HepG2 (cell line): ENCODE results near the gene CNKSR3. TPM values are rescaled to one million over a fixed set of nuclear protein-coding genes. Genes with fewer than 3 reads are reported as not detected.

Experiments used
- ATAC-seq: fragments of 200-7000 bp; cut with Tn5 transposase; 3 replicates; pipeline ENCODE4 v1.9.1; 2020; ENCODE audit warnings: mild to moderate bottlenecking, moderate library complexity
- BruUV-seq: library from RNA; stranded (reverse); fragments of 400-500 nt; replicated peaks from 2 replicates; lab custom pipeline; 2021; lab: Mats Ljungman, UMichigan
- CTCF ChIA-PET: fragments of 300-600 bp; formaldehyde crosslinking; extraction: SDS; loops from one replicate; lab custom pipeline; 2021; ENCODE audit warnings: low total read pairs, inconsistent platforms, low intra/inter-chr PET ratio; lab: Yijun Ruan, JAX
- POLR2A ChIA-PET: fragments of 350-600 bp; sonication (Branson Sonifier 250); formaldehyde crosslinking; loops from one replicate; lab custom pipeline; 2020; ENCODE audit warnings: antibody characterized with exemption, inconsistent platforms; lab: Yijun Ruan, JAX
- DNase-seq: peaks from one replicate; pipeline ENCODE4 v3.0.0-alpha.2; 2015; ENCODE audit warnings: low spot score
- FAIRE-seq: peaks from 3 replicates; lab custom pipeline; 2011; peaks lifted over from hg19 to GRCh38; lab: Jason Lieb, UNC
- H2AFZ ChIP-seq: one replicate; pipeline ENCODE4 v1.6.1; 2011; ENCODE audit warnings: low read length, inconsistent platforms
- H3K27ac ChIP-seq: fragments of 300-600 bp; 3 replicates; pipeline ENCODE4 v1.8.0; 2011; ENCODE audit warnings: mixed run types, mild to moderate bottlenecking, mixed read lengths, low read length, inconsistent platforms; ENCODE audit not compliant: insufficient read depth; ENCODE audit errors: extremely low read length
- H3K27me3 ChIP-seq, 2 experiments: fragments of 200-600 bp in 1 of 2; 2 replicates in 1 of 2; 3 replicates in 1 of 2; pipeline versions ENCODE4 v1.6.0 to v1.8.0; 2011; ENCODE audit warnings: low read length in 2 of 2, mild to moderate bottlenecking in 2 of 2, moderate library complexity in 2 of 2, inconsistent platforms in 1 of 2; ENCODE audit not compliant: insufficient read depth in 2 of 2, control insufficient read depth in 1 of 2
- H3K36me3 ChIP-seq, 2 experiments: fragments of 200-600 bp in 1 of 2; replicated peaks in 1 of 2; 2 replicates in 1 of 2; 3 replicates in 1 of 2; pipeline versions ENCODE4 v1.5.1 to v1.8.0; 2011; ENCODE audit warnings: low read length in 2 of 2, inconsistent platforms in 1 of 2; ENCODE audit not compliant: insufficient read depth in 2 of 2, control insufficient read depth in 1 of 2
- H3K4me1 ChIP-seq: 2 replicates; pipeline ENCODE4 v1.5.1; 2012; ENCODE audit warnings: low read length, inconsistent platforms; ENCODE audit not compliant: insufficient read depth
- H3K4me2 ChIP-seq: 2 replicates; pipeline ENCODE4 v1.6.0; 2011; ENCODE audit warnings: low read depth, low read length, inconsistent platforms
- H3K4me3 ChIP-seq, 3 experiments: fragments of 200-600 bp in 1 of 3; sonication (generic), shearing (Covaris generic) in 1 of 3; replicated peaks in 1 of 3; 2 replicates each; pipeline ENCODE4 v1.5.1; 2011 to 2016; ENCODE audit warnings: low read length in 3 of 3, inconsistent platforms in 2 of 3, low read depth in 2 of 3, mild to moderate bottlenecking in 2 of 3, control low read depth in 1 of 3, mixed read lengths in 1 of 3; ENCODE audit not compliant: insufficient read depth in 1 of 3
- H3K79me2 ChIP-seq: one replicate; pipeline ENCODE4 v1.6.1; 2011; ENCODE audit warnings: low read length, inconsistent platforms; ENCODE audit not compliant: insufficient read depth
- H3K9ac ChIP-seq: 2 replicates; pipeline ENCODE4 v1.6.0; 2011; ENCODE audit warnings: mild to moderate bottlenecking, low read depth, low read length, inconsistent platforms; ENCODE audit not compliant: insufficient read depth
- H3K9me3 ChIP-seq: 2 replicates; pipeline ENCODE4 v1.5.1; 2012; ENCODE audit warnings: mild to moderate bottlenecking, low read length
- H4K20me1 ChIP-seq: 2 replicates; pipeline ENCODE4 v1.6.0; 2011; ENCODE audit warnings: inconsistent platforms, mild to moderate bottlenecking, low read length, moderate library complexity; ENCODE audit not compliant: insufficient read depth
- SOX5 ChIP-seq: IDR thresholded peaks from 2 replicates; pipeline ENCODE4 v1.6.1; 2016; ENCODE audit warnings: borderline replicate concordance
- ZNF34 ChIP-seq: sonication (generic); formaldehyde crosslinking; IDR thresholded peaks from 2 replicates; pipeline ENCODE4 v1.4.0; 2020; ENCODE audit warnings: mild to moderate bottlenecking, missing genetic modification reagents, borderline replicate concordance
- WGBS: methylation state at CpG from one replicate; pipeline ENCODE4 v1.1.6; 2017; ENCODE audit warnings: low lambda C conversion rate; 5-methylcytosine and 5-hydroxymethylcytosine counted together
- in situ Hi-C: cut with HindIII; loops from 2 replicates; pipeline ENCODE4 v1.10.0; 2017; ENCODE audit warnings: low pct_unique_long_range_greater_than_20kb; ENCODE audit not compliant: extremely low pct_ligation_motif_present
- intact Hi-C: fragments of 100-400 bp; cut with micrococcal nuclease; formaldehyde crosslinking; loops from one replicate; pipeline ENCODE4 v1.10.0; 2022; ENCODE audit not compliant: unreplicated experiment
- polyA plus RNA-seq, 8 experiments: library from polyadenylated mRNA; depleted of rRNA in 3 of 8; stranded (reverse) in 7 of 8; unstranded in 1 of 8; fragments of >200 nt; fragmentation: Illumina TruSeq in 4 of 8; extraction: Trizol in 4 of 8; gene quantifications; 2 replicates each; pipeline versions ENCODE4 v1.2.1 to v1.2.3, GENCODE V29; 2011 to 2016; ENCODE audit warnings: low read depth in 4 of 8, missing spikeins in 1 of 8, mixed read lengths in 1 of 8; ENCODE audit not compliant: insufficient read depth in 1 of 8
- total RNA-seq, 5 experiments: library from RNA; depleted of rRNA; stranded (reverse); fragments of >200 nt; fragmentation: Illumina TruSeq; extraction: Trizol; gene quantifications; 2 replicates each; pipeline ENCODE4 v1.2.3, GENCODE V29; 2016; ENCODE audit warnings: low read depth in 1 of 5
- TF ChIP-seq, protein P1 (sequence below): sonication (generic); formaldehyde crosslinking; IDR thresholded peaks from one replicate; pipeline ENCODE4 v1.5.1; 2020; ENCODE audit warnings: mild to moderate bottlenecking, missing genetic modification reagents; ENCODE audit errors: not compliant biosample characterization
- TF ChIP-seq, protein P2 (sequence below): sonication (generic); formaldehyde crosslinking; IDR thresholded peaks from 2 replicates; pipeline ENCODE4 v1.4.0; 2020; ENCODE audit warnings: missing genetic modification reagents

CNKSR3 gene
- total and polyA plus RNA-seq, 2 of the 13 experiments (the other 11 are each of a cell fraction or from before 2014, with no cell fraction given) = 9.2 to 38.6 TPM

DNA sequence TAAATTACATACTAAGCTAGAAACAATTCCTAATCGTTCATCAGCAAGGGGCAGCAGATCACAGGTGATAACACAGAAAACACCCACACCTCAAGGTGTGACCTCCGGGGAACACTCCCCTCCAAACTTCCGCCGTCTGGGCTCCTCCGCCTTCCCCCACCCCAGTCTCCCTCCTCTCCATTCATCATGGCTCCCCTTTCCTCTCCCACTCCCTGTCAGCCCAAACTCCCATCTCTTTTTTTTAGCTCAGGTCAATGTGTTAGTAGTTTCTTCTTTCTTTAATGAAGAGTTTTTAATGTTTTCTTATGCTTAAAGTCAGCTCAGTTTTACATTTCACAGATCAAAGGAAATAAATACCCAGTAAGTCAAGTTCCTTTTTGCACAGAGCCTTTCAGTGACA, 20.7 kb downstream of the CNKSR3 start:
- Histone ChIP-seq H3K9ac (no peak overlapping the region), H3K36me3 (peaks cover 1 to 28% of the 10 kb centered on the region in 2 experiments; a peak in 3 of 5 replicates), H3K4me2 (no peak overlapping the region), H3K4me1 (peaks cover 56% of the 10 kb centered on the region), H3K27ac (no peak overlapping the region), H3K9me3 (no peaks in the 10 kb centered on the region), H2AFZ (no peak overlapping the region), H3K27me3 (no peaks in the 10 kb centered on the region), H4K20me1 (peaks cover 28% of the 10 kb centered on the region), H3K79me2 (peaks cover 90% of the 10 kb centered on the region), H3K4me3 (no peak overlapping the region)
- FAIRE-seq (no peak), ATAC-seq (no peak), DNase-seq (no peak)
- TF ChIP-seq, protein P1, sequence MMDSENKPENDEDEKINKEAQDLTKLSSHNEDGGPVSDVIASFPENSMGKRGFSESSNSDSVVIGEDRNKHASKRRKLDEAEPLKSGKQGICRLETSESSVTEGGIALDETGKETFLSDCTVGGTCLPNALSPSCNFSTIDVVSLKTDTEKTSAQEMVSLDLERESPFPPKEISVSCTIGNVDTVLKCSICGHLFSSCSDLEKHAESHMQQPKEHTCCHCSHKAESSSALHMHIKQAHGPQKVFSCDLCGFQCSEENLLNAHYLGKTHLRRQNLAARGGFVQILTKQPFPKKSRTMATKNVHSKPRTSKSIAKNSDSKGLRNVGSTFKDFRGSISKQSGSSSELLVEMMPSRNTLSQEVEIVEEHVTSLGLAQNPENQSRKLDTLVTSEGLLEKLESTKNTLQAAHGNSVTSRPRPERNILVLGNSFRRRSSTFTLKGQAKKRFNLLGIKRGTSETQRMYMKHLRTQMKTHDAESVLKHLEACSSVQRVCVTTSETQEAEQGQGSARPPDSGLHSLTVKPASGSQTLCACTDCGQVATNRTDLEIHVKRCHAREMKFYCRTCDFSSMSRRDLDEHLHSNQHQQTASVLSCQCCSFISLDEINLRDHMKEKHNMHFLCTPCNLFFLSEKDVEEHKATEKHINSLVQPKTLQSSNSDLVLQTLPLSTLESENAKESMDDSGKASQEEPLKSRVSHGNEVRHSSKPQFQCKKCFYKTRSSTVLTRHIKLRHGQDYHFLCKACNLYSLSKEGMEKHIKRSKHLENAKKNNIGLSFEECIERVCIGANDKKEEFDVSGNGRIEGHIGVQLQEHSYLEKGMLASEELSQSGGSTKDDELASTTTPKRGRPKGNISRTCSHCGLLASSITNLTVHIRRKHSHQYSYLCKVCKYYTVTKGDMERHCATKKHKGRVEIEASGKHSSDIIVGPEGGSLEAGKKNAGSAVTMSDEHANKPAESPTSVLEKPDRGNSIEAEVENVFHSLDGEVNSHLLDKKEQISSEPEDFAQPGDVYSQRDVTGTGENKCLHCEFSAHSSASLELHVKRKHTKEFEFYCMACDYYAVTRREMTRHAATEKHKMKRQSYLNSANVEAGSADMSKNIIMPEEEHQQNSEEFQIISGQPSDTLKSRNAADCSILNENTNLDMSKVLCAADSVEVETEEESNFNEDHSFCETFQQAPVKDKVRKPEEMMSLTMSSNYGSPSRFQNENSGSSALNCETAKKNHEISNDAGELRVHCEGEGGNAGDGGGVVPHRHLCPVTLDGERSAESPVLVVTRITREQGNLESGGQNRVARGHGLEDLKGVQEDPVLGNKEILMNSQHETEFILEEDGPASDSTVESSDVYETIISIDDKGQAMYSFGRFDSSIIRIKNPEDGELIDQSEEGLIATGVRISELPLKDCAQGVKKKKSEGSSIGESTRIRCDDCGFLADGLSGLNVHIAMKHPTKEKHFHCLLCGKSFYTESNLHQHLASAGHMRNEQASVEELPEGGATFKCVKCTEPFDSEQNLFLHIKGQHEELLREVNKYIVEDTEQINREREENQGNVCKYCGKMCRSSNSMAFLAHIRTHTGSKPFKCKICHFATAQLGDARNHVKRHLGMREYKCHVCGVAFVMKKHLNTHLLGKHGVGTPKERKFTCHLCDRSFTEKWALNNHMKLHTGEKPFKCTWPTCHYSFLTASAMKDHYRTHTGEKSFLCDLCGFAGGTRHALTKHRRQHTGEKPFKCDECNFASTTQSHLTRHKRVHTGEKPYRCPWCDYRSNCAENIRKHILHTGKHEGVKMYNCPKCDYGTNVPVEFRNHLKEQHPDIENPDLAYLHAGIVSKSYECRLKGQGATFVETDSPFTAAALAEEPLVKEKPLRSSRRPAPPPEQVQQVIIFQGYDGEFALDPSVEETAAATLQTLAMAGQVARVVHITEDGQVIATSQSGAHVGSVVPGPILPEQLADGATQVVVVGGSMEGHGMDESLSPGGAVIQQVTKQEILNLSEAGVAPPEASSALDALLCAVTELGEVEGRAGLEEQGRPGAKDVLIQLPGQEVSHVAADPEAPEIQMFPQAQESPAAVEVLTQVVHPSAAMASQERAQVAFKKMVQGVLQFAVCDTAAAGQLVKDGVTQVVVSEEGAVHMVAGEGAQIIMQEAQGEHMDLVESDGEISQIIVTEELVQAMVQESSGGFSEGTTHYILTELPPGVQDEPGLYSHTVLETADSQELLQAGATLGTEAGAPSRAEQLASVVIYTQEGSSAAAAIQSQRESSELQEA (CRISPR knock-in tag) = no peak
- TF ChIP-seq SOX5 = no peak
- TF ChIP-seq, protein P2, sequence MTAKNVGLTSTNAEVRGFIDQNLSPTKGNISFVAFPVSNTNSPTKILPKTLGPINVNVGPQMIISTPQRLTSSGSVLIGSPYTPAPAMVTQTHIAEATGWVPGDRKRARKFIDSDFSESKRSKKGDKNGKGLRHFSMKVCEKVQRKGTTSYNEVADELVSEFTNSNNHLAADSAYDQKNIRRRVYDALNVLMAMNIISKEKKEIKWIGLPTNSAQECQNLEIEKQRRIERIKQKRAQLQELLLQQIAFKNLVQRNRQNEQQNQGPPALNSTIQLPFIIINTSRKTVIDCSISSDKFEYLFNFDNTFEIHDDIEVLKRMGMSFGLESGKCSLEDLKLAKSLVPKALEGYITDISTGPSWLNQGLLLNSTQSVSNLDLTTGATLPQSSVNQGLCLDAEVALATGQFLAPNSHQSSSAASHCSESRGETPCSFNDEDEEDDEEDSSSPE (CRISPR knock-in tag) = no peak
- TF ChIP-seq ZNF34 (CRISPR knock-in tag) = no peak
- intact Hi-C loops (no loop called here), in situ Hi-C loops (no loop called here)
- ChIA-PET POLR2A (interaction anchor here (2.7 kb wide), 1 partner anchor 21 kb away, joined by 8 read pairs; the partner anchor contains the start of gene CNKSR3), CTCF (no interaction called here)
- WGBS = 89% methylated on average over 5 of the region's 5 CpGs
- no TSS peak for BruUV-seq
